ENCODE measurements around the gene AXL.

DNA sequence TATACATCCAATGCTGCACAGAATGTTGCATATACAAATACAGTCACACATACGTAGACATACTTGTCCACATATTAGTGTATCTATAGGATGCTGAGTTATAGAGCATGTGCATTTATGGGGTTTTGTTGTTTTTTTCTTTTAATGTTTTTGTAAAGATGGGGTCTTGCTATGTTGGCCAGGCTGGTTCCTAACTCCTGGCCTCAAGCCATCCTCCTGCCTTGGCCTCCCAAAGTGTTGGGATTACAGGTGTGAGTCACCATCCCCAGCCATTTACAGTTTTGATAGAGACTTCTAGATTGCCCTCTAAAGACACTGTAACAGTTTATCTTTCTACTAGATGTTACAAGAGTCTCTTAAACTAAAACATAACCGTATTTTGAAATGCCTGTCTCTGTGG, 59.5 kb downstream of the AXL start:
- TF ChIP-seq POLR2A (IDR thresholded peaks at IDR 0.05; ENCODE audit: low read depth, low read length) (no peak), POLR2AphosphoS5 (IDR thresholded peaks at IDR 0.05; ENCODE audit: low read depth, low read length) (no peak), TAF1 (IDR thresholded peaks at IDR 0.05; ENCODE audit: borderline replicate concordance, low read depth, low read length) (no peak)

Data from GM12892 (cell line).